Stimulated activated CD4-positive, alpha-beta T cell treated with anti-CD3 and anti-CD28 coated beads, Interleukin-15, amount 100 ng/mL, for 48 hours (primary cell): ENCODE measurements around the gene PDGFD.

ENCODE experiments used
- DNase-seq, 2 donors: peaks; one replicate each; pipeline ENCODE4 v3.0.0-alpha.2; 2020; ENCODE audit warnings: low read depth in 2 of 2

PDGFD gene

DNA sequence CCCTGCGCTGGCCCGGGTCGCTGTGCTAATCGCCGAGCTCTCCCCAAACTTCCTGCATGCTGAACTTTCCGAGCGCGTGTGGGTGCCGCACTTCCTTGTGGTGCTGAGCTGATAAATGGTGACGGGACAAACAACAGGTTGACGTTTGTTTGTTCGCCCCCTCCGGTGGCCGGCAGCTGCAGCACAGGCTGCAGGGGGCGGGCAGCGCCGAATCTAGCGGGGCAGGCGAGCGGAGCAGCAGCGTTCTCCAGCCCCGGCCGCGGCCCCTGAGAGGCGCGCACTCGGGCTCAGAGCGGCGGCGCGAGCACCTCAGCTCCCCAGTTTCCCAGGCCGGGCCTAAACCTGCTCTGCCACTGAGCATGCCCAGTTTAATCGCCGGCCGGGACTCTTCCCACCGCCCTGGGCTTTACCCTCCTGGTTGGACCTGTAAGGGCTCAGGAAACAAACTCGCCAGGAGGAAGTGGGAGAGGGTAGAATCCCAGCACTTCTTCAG is at the start of gene PDGFD:
PDGFD (minus strand) TSS at position 120 of the 493 bp plus-strand sequence.
- no peak for DNase-seq

DNA sequence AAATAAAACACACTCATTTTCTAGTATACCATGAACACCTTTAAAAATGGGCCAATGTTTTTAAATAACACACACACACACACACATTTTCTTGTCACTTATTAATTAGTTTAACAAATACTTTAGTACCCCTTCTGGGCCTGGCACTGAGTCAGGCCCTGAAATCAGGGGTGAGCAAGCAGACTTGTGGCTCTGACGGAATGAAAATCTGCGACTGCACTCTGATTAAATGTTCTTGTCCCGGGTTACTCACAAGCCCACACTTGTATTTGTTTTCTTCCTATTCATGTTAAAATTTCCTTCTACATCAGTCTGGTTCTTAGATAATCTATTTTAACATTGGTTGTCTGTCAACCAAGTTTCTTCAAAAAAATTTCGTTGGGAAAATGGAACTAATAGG is 43.0 kb upstream of the PDGFD start:
- no peak for DNase-seq

DNA sequence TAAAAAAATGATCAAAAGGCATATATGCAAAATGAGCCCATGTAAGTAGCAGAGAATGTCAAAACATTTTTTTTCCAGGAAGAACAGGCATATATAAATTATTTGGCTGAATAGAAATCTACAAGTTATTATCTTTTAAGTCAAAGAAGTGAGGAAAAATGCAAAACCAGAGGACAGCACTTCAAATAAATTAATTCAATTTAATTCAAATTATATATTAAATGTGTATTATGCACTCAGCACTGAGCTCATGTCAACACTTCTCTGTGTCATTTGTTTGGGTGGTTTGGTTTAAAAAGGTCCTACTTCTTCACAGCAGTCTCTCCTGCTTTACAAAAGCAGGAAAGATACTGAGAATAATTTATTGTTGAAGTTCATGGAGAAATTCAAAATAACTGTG is 41.9 kb upstream of the PDGFD start:
- DNase-seq, result no peak

DNA sequence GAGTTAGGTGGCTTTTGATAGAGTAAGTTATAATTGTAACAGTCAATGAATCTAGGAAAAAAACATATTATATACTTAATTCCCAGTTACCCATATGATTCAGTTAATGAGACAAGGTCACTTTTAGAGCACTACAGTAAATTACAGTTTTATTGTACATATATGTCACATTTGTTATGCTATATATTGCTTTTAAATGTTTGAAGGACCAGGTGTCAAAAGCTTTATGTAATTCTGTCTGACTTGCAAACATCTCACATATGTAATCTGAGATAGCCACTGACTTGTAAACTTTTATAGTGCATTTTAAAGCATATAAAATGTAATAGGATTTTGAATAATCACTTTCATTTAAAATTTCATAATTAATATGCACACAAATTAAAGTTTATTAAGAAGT is 36.7 kb upstream of the PDGFD start:
- no peak for DNase-seq

DNA sequence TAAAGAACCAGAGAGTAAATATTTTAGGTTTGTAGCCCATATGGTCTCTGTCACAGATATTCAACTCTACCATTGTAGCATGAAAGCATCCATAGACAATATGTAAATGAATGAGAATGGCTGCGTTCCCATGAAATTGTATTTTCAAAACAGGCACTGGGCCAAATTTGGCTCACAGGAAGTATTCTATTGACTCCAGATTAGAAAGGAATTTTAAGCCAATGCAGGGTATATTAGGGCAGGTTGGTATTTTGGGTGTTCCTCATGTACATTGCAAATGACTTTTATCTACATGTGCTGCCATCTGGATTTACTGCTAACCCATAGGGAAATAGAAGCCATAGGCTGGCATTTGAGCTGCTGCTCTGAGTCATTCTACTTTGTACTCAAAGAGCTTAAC is 35.1 kb upstream of the PDGFD start:
- no peak for DNase-seq

DNA sequence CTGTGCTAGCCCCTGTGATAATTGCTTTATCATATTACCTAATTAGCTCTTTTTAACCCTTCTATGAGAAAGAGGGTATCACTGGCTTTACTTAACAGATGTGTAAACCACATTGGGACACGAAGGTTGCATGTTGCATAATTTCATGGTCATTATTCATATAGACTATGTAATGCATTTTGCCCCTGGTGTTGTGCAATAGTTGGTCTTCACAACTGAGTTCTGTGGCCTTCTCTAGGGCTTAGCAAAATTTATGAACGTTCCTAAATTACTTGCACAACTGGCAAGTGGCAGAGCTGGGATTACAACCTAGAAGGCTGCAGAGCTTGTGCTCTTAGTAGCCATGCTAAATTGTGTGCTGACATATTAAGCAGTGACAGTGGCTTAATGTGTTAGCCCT is 34.6 kb upstream of the PDGFD start:
- DNase-seq, result no peak

DNA sequence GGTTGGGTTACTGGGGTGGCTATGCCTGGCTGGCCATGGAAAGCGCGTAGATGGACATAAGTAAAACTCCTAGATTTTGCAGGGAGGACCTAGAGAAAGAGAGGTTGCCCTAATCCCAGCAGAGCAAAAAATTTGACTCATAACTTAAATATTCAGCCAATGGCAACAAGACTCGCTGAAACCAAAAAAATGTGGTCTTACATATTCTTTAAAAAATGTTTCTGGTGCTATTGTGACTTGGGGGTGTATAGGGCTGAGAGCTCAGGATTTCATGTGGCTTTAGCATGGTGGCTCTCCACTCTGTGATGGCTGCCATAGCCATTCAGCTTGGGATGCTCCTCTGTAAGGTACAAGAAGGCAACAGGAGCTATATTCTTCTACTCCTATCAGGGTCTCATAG is 27.2 kb upstream of the PDGFD start:
- DNase-seq, result no peak

DNA sequence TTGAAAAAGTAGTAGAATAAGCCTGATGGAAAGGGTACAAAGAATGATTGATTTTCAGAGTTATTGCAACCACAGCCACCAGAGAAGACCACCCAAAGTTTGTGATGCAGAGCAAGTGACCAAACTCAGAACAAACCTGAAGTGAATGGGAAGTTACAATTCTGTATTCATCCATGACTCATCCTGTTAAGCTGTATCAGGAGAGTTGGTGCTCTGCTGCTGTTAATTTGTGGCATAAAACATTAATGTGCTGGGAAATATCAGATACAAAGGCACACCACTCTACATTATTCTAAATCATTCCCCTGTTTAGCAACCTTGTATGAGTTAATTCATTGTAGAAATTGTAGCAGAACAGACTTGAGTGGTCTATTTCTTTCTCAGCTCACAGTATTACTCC is 19.6 kb upstream of the PDGFD start:
- no peak for DNase-seq

DNA sequence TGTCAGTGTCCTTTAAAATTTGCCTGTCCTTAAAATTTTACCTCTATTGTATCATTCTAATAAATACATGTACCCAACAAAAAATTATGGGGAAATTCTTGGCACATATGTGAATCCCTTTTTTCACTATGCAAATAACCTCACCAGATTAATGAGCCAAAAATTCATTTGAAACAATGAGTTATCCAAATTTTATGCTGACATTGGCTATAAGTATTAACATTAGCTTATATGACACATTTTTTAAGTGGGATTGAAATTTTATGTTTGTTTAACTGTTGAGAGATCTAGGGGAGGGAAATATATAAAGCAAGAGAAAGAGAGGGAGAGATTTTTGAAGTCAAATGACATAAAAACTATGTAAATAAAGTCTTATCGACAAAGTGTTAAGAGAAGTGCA is 11.8 kb upstream of the PDGFD start:
- DNase-seq, result no peak

DNA sequence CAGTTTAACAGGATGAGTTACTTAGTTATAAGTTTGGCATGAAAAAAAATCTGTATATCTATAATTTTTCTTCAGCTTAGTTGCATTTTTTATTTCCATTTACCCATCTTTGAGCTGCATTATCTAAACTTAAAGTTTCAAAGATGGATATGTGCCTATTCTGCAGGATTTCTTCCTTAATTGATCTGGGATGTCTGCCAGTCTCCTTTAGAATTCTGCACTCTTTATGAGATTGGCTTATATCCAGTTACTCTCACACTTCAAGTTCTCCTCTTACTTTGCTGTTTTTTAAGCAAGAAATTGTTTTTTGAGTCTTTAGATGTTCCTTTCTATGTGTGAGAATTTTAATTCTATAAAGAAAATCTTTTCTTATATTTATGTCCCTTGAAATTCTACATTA is 5.1 kb upstream of the PDGFD start:
- DNase-seq, result no peak

DNA sequence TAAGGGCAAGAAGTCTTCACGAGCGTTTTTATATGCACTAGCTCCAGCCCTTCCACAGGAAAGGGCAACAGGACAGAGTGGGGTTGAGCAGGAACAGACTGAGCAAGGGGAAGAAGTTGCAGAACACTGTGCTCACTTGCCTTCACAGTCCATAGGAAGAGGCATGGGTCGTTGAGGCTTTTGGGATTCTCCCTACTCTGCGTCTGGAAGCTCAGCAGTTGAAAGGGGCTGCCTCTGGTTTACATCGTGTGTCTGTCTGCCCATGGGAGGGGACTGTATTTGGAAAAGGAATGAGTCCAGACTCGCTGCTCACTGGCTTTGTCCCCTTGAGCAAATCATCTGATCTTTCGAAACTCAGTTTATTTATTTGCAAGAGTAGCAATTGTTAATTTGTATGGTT is 1.1 kb upstream of the PDGFD start:
- DNase-seq, result no peak

DNA sequence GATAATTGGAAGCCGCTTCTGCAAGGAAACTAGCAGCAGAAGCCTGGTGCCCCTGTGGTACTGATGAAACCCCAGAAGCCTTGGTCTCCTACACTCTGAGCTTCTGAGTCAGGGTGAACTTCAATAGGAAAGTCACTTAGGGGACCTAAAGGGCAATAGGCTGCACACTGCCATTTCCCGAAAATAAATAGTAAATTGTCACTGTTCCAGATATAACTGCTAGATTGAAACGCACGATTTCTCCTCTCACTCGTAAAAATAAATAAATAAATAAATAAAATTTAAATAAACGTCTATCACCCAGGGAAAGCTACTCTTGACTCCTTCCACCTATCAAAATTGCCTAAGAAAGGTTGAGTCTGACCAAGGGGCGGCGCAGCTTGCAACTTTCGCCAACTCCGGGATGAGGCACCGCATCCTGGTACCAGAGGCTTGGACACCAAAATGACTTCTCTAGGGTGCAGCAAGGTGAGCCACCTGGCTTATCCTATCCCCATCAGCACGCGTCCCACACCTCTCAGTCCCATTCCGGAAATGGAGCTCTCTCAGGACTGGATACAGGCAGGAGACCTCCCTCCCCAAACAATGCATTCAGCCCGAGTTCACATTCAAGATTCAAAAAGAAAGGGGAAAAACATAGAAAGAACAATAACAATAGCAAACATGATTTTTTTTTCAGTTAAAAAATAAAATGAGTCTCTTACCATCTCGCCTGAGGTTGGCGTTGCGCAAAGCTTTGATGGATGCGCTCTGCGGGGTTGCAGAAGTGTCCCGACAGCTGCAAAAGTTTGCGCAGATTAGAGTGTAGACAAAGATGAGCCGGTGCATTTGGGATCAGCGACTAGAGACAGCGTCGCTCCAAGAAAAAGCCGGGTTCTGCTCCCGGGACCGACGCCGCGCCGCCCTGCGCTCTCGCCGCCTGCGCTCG is 583 bp downstream of the PDGFD start:
- no peak for DNase-seq

DNA sequence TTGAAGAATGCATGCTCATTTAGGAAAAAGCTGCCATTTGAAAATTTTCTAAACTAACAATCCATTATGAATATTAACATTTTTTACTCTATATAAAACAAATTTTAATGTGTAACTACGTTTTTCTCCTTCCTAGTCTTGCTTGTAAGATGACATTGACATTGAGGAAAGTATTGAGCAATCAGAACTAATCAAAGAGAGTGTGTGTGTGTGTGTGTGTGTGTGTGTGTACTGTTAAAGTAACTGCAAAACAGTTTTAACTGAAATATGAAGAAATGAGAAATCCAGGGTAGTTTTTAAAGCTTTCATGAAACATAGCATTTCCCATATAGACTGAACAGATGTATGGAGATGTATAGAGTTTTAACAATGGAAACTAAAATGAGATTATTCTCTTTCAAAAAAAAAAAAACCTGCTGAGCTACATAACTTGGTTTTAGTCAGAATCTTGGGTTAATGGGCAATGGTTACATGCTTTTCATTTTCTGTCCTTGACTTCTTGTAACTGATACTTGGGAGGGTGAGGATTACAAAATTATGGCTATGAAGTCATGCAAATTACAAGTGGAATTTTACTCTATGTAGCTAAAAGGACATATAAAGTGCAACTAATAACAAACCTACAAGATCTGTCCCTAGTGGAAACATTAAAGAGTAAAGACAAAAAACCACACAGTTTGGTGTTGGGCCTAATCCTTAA is 2.0 kb downstream of the PDGFD start:
- DNase-seq, result no peak

DNA sequence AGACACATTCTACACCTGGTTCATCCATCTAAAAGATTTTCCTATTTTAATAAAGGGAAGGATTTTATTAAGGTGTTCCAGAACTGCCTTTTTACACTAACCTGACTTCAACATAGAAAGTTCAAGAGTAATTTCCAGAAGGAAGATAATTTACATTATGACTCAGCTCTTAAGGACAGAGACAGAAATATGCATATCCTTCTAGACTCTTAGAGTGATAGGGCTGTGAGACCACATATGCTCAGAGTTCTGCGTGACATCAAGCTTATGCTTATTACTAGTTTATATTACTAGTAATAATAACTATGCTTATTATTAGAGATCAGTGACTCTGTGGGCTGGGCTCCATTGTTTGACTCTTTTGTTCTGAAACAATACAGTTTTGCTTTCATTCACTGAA is 4.6 kb downstream of the PDGFD start:
- no peak for DNase-seq

DNA sequence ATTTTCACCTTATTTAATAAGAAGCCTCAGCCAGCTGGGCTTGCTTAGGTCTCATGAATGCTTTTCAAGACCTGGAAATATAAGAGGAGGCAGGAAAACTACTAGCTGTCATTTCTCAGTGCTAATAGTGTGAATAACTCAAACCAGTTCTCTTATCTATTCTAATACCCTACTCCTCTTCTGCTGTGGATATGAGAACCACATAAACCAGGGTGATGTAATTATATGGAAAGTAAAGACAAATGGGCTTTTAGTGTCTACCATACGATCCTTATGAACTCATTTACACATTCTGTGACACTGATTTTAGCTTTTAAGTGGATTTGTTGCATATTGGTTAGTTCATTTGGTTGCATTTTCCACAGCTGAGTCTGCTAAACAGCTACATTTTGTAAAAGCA is 8.6 kb downstream of the PDGFD start:
- no peak for DNase-seq

DNA sequence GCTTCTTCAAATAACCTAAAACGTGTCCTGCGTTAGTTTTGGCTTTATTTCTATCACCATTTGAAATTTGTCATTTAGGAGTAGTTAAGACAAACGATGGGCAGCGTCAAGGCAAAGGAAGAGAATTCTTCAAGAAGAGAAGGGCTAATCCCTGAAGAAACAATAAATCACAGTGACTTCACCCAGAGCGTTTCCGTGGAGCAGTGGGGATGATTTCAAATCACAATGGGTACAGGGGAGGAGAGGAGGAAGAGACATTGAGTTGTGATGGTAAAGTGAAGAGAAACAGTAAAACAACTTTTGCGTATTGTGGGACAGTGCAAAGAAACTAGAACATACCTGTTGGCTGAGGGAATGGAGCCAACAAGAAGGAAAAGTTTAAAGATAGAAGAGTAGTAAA is 9.7 kb downstream of the PDGFD start:
- no peak for DNase-seq

DNA sequence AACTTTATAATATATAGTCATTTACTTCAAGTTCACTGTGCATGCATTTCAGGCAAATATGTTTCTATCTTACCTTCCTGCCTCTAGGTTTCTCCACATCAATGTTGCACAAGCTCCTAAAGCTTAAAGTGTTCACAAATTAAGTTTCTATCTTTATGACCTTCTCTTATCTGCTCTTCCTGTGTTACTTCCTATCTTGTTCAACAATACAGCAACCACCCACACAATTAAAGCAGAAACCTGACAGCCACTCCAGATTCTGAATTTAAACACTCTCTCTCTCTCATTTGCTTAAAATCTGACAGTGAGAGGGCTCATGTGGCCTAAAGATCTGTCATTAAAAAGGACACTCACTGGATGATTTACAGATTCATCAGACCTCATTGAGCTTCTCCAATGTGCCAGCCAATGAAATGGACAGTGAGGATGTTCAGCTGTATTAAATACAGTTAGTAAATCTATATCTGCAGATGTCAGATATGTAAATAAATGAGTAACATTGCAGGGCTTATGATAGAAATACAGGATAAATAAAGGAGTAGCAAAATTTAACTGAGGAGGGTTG is 10.9 kb downstream of the PDGFD start:
- DNase-seq, result no peak

DNA sequence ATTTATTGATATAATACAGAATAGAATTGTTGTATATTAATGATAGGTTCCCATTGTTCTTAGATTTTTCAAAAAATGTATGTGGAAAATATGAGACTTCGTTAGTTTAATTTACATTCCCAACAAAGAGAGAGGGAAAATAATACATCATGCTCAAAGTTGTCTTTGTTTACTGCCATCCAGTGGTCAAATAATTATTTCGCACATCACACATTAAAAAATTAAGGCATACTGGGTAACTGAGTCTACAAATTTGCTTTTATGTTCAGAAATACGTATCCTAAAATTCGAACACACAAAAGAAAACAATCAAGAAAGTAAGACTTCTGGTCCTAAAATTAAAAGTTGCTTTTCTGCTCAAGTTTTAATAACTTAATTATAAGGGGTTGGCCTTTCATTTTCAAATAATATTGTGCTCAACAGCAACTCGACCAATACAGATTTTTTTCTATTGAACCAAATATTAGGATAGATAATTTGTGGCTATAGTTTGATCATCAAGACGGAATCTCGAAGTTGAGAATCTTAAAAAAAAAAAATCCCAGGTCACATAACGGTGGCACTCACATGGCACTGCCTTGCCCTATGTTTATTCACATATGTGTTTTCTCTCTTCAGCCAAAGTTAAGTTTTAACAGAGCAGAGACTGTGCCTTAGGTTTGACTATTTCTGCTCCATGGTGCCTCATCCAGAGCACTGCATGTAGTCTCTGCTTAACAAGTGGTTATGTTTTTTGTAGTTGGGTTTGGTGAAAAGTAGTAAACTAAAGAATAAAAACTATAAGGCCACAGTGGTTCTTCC is 12.3 kb downstream of the PDGFD start:
- no peak for DNase-seq

DNA sequence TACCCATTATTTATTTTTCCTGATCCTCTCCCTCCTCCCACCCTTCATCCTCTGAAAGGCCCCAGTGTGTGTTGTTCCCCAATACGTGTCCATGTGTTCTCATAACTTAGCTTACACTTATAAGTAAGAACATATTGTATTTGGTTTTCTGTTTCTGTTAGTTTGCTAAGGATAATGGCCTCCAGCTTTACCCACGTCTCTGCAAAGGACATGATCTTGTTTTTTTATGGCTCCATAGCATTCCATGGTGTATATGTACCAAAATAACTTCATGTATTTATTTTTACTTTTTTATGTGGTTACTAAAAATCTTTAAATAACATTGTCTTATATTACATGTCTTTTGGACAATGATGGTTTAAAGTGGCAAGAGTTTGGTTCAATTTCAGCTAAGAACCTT is 15.2 kb downstream of the PDGFD start:
- no peak for DNase-seq

DNA sequence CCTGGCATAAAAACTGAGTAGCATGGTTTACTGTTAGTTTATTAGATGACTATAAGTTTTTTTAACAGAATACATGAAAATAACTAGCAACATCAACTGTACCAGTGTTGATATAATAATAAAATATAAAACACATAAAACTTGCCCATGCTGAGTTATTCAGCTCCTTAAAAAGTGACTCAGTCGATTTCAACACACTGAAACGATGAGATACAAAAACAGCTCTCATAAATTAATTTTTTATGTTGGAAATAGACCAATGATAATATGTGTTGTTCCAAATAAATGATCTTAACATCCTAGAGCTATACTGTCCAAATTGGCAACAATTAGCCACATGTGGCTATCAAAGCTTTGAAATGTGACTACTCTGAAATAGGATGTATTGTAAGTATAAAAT is 15.9 kb downstream of the PDGFD start:
- DNase-seq, result no peak

DNA sequence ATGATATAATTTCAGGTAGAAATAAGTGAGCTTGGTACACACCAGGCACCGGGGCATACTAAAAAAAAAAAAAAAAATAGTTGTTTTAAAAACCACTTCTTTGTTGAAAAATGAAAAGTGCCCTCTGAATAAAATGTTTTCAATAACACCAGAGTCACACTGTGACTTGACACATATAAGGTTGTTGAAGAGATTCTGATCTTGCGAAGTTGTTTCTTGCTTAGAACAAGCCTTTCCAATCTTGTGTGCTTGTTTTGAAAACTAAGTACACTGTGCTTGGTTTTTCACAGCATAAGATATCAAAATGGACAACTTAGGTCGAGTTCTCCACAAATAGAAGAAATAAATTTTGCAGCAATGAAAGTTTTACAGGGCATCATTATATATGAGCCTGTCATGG is 17.0 kb downstream of the PDGFD start:
- DNase-seq, result no peak

DNA sequence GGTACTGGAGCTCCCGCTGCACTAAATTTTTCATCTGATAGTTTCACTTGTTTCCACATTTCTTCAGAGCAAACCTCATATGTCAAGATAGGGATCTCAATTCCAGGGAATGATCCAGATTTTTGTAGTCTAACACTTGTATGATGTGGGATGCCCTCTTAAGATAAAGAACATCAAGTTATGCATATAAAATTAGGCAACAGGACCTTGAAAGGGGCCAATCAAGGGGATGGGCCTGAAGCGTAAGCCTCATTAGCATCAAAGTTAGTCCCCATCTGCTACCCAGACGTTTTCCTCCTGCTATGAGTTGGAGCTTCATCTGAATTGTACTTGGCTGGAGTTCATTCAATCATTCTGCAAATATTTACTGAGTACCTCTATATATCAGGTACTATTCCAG is 17.5 kb downstream of the PDGFD start:
- DNase-seq, result no peak
